Right ventricle myocardium inferior (tissue), 1 donor: Measurements from ENCODE around the gene FSD2. TPM values are rescaled to one million over a fixed set of nuclear protein-coding genes. Genes with fewer than 3 reads are reported as not detected.
"Not testable (repeated sequence)": the region's sequence is repeated elsewhere in the genome, so short reads cannot be mapped to it uniquely, and the experiment has no call there.

Experiments
- ATAC-seq: fragments of 200-7000 bp; cut with Tn5 transposase; one replicate; pipeline ENCODE4 v1.9.1; 2020; ENCODE audit warnings: mild to moderate bottlenecking, moderate library complexity
- DNase-seq: peaks from one replicate; pipeline ENCODE4 v3.0.0; 2021; ENCODE audit errors: missing footprints
- intact Hi-C: fragments of 100-400 bp; cut with DNase I; formaldehyde crosslinking; loops from one replicate; pipeline ENCODE4 v1.11.0; 2022
- total RNA-seq: library from RNA; stranded (reverse); fragmentation: NEBNext Ultra II Directional; extraction: Animal tissue kit (Norgen Biotek cat#: 25700); gene quantifications from one replicate; pipeline ENCODE4 v1.2.1, GENCODE V29; 2021
- donor health status: DM: no; HTN: yes; CAD: no; lungs with severe emphysema.

FSD2 gene
- total RNA-seq, 1 donor from 2014 or later, result 144 TPM

DNA sequence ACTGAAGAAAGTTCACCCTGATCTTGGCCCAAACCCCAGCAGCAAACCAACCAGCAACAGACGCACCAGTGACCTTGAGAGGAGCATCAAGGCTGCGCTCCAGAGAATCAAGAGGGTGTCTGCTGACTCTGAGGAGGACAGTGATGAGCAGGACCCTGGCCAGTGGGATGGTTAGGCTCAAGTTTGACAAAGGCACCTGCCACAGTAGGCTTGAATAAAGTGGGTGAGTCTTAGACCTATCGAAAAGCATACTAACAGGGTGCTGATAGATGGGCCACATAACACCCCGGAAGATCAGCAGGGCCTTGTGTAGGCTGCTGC lies 27.5 kb upstream of the FSD2 start:
- intact Hi-C loops, result no loop called here
- no peak for DNase-seq
- ATAC-seq, result no peak

- intact Hi-C loops, result no loop called here
- no peak for ATAC-seq
- DNase-seq, result no peak
Observed at GRCh38 chr15:82832601-82833361, 26.9 kb upstream of the FSD2 start.

DNA sequence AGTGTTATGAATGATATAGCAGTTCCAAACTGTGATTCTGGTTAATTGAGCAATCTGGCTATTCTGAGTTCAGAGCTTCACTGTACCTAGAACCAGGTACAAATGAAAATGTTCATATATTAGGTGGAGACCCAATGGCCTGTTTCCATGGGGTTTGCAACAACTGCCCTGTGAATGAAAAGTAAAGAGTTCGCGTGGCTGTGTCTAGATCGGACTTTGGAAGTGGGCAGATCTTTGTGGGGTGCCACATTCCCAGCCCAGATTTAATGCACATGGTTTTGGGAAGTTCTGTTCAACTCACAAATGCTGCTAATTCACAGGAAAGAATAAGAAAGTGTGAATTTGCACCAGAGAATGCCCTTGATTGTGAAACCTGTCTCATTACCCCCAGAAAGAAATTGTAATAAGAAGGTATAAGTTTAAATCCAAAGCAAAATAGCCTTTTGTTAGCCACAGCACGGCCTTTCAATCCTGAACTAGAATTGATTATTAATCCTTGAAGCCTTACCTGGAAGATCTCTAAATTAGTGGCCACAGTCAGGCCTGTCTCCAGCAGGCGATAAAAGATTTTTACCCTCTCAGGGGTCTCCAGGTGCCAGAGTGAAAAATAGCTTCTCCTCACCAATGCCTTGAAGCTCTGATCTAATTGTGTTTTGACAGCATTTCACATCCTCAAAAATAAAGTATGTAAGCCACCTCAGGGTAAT lies 26.2 kb upstream of the FSD2 start:
- DNase-seq, result no peak
- ATAC-seq, result no peak
- intact Hi-C loops, result no loop called here

- DNase-seq (no peak), ATAC-seq (no peak)
- intact Hi-C loops, result no loop called here
Observed at GRCh38 chr15:82830427-82831173, 24.7 kb upstream of the FSD2 start.

DNA sequence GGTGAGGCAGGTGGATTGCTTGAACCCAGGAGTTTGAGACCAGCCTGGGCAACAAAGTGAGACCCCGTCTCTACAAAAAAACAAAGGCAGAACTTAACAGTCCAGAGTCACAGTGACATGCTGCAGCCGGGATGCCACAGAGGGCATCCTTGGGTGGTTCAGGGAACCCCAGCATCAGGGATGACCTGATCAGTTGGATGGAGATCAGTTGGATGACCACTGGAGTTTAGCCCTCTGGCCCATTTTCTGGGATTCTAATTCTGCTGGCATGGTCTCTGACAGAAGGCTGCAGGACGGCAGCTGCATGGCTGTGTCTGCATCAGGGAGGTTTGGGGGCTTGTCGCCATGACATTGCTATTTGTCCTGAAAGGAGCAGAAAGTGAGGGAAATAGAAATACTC lies 23.4 kb upstream of the FSD2 start:
- intact Hi-C loops, result no loop called here
- DNase-seq (no peak), ATAC-seq (no peak)

- ATAC-seq (no peak), DNase-seq (no peak)
- intact Hi-C loops, result no loop called here
Observed at GRCh38 chr15:82828075-82828474, 22.2 kb upstream of the FSD2 start.

GRCh38 chr15:82823049-82823448 lies 17.2 kb upstream of the FSD2 start:
- intact Hi-C loops, result no loop called here
- ATAC-seq, result no peak
- DNase-seq, result no peak

- intact Hi-C loops, DNase-seq, ATAC-seq: not testable (repeated sequence)
Observed at GRCh38 chr15:82821851-82822250, 16.0 kb upstream of the FSD2 start.

DNA sequence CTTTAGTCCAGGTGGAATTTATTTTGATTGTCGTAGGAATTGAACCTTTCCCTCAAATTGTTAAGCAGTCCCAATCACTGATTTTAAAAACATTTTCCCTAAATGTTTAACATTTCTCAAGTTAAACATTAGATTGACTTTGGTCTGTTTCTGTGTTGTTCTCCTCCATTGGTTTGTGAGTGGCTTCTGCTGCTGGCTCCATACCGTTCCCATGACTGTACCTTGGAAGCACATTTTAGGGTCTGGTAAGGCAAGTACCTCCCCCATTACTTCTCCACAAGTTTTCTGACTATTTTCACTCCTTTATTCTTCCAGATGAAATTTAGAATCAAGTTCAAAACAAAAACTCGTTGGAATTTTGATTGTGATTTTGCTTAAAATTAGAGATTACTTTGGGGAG lies 15.5 kb upstream of the FSD2 start:
- intact Hi-C loops, DNase-seq, ATAC-seq: not testable (repeated sequence)

- DNase-seq, result no peak
- ATAC-seq, result no peak
- intact Hi-C loops, result no loop called here
Observed at GRCh38 chr15:82820128-82820527, 14.3 kb upstream of the FSD2 start.

DNA sequence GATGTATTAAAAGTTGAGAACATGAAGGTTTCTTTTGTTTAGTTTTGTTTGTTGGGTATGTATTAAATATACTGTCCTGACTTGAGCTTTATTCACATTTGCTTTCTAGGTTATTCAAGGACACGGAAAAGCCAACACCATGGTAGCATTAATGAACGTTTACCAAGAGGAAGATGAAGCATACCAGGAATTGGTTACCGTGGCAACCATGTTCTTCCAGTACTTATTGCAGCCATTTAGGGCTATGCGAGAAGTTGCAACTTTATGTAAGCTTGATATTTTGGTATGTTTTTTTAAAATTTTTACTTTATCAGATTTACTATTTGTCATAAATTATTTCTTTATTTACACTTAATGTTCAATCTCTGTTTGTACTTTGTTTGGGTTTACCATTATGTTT lies 7.1 kb upstream of the FSD2 start:
- intact Hi-C loops, result no loop called here
- no peak for ATAC-seq

DNA sequence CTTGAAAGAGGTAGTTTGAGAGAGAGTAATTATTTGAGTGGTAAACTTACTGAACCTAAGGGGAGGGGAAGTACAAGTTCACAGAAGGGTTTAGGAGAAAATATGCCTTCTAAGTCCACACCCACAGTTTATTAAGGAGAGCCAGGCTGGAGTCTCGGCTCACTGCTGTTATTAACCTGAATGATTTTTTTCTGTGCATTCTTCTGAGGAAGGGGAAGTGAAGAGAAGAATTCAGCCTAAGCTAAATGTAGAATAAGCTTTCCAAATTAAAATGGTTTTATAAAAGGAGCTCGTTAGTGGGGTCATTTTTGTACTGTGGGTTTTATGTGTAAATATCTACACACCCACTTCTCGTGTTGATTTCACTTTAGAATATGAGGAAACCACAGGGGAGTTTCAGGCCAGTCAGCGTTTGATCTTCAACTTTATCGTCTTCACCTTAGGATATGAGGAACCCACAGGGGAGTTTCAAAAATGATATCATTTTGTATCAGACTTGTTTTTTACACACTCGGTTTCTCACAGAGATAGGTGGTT lies 5.1 kb upstream of the FSD2 start:
- no peak for ATAC-seq
- no peak for DNase-seq
- intact Hi-C loops, result no loop called here

More for the DNA sequence above, 7.1 kb upstream of the FSD2 start:
- DNase-seq, result no peak

- intact Hi-C loops, result no loop called here
- ATAC-seq (peak; percentile 2), DNase-seq (peak; percentile 71)
Observed at GRCh38 chr15:82810061-82810889, 4.4 kb upstream of the FSD2 start.

- DNase-seq (peak; percentile 99), ATAC-seq (peak; percentile 97)
- intact Hi-C loops, result loop anchor here (2.0 kb wide), 1 partner anchor 59 kb away; no protein-coding TSS in a partner anchor
Observed at GRCh38 chr15:82809308-82810060, 3.6 kb upstream of the FSD2 start, which contains the start of gene WHAMM. Gene WHAMM, plus strand, starts transcription at chr15:82809628. Its CDS starts 99 bp downstream, at chr15:82809727.

- DNase-seq, result no peak
- intact Hi-C loops, result loop anchor here (2.0 kb wide), 1 partner anchor 58 kb away; no protein-coding TSS in a partner anchor
- ATAC-seq, result no peak
Observed at GRCh38 chr15:82808634-82809041, 2.8 kb upstream of the FSD2 start.

GRCh38 chr15:82807920-82808633 lies 2.2 kb upstream of the FSD2 start:
- intact Hi-C loops, result loop anchor here (2.0 kb wide), 1 partner anchor 57 kb away; no protein-coding TSS in a partner anchor
- DNase-seq (no peak), ATAC-seq (no peak)

GRCh38 chr15:82804575-82804949 lies 1.3 kb downstream of the FSD2 start:
- intact Hi-C loops, result no loop called here
- DNase-seq, result no peak
- peak; percentile 8 for ATAC-seq
